ENCODE results near the gene ANO2. TPM values are rescaled to one million over a fixed set of nuclear protein-coding genes. Genes with fewer than 3 reads are reported as not detected.

ANO2 gene
- total RNA-seq, 1 experiment from 2014 or later = not detected

DNA sequence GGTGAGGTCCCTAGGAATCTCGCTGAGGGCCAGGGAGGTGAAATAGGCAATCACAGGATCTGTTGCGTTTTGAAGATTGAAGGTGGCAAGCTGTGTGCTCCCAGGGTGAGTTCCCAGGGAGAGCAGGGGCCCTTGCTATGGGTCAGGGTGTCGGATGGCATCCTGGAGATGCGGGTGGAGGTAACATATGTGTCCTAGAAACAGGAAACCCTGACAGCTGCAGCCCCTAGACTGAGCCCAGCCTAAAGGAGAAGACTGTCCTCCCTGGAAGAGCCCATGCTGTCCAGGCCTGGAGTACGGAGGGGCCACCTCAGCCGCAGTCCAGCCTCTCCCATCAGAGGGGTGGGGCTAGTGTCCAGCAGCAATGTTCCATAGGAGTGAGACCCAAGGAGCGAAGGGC, 318.9 kb downstream of the ANO2 start:
- H4K20me1 ChIP-seq (ENCODE audit: low read length) = no peaks in the 10 kb centered on the region
- intact Hi-C loops (cut with micrococcal nuclease) = no loop called here
- BruUV-seq (replicated peaks) = no TSS peak
- no peak overlapping the region for H3K9ac ChIP-seq (ENCODE audit: low read length)
- ChIA-PET POLR2A (ENCODE audit: unreplicated experiment) (no interaction called here), CTCF (no interaction called here)
- H2AFZ ChIP-seq (ENCODE audit: low read length) = no peak overlapping the region
- H3K27ac ChIP-seq (ENCODE audit: low read length) = no peak overlapping the region
- no peaks in the 10 kb centered on the region for H3K9me2 ChIP-seq (replicated peaks; ENCODE audit: low read length)
- no peaks in the 10 kb centered on the region for H3F3A ChIP-seq (ENCODE audit: low read length, unreplicated experiment)
- no peaks in the 10 kb centered on the region for H3K9me3 ChIP-seq (ENCODE audit: low read length)
- H3K4me2 ChIP-seq (ENCODE audit: low read length) = no peak overlapping the region
- H3K4me3 ChIP-seq (ENCODE audit: low read length) = no peak overlapping the region
- no peak for ATAC-seq
- no peaks in the 10 kb centered on the region for H3K4me1 ChIP-seq (ENCODE audit: insufficient read depth, low read length)
- H3K27me3 ChIP-seq (ENCODE audit: low read length) = 0 out of 2 replicates have a peak, but pooled peaks cover 4% of the 10 kb centered on the region
- TF ChIP-seq CTCF (conservative IDR thresholded peaks at IDR 0.05; ENCODE audit: low read depth, low read length) (no peak), EZH2 (IDR thresholded peaks at IDR 0.05; ENCODE audit: low read length, unreplicated experiment) (no peak), EZH2phosphoT487 (IDR thresholded peaks at IDR 0.05; ENCODE audit: borderline replicate concordance, low read length) (no peak)
- no peak for DNase-seq
- H3K79me2 ChIP-seq (ENCODE audit: low read length) = no peaks in the 10 kb centered on the region
- H3K36me3 ChIP-seq (ENCODE audit: low read depth, low read length) = no peaks in the 10 kb centered on the region

DNA sequence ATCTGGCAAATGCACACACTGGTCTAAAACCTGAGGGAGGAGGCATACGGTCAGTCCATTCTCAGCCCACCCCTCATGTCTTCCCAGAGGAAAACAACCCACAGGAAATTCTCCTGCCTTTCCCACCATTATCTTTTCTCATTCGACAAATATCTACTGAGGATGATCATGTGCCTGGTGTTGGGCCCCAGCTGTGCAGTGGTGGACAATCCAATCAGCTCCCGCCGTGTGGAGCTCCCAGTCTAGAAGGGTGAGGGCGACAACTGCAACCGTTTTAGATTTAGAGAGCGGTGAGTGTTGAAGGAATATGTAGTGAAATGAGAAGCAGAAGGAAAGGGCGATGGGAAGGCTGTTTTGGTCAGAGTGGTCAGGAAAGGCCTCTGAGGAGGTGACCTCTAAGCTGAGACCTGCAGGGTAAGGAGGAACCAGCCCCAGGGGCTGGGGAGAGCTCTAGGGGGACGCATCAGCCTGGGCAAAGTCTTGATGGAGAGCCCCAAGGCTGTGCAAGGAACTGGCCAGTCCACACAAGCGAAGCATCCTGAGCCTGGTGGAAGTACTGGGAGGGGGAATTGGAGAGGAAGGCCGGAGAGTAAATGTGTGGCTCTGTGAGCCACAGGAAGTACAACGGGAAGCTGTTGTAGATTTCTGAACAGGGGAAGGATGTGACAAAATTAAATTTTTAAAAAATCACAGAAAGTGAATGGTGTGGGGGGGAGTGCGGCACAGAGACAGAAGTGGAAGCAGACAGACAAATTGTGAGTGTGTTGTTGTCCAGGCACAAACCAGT, 320.4 kb downstream of the ANO2 start:
- DNase-seq (no peak), ATAC-seq (no peak)
- Histone ChIP-seq H3K4me3 (ENCODE audit: low read length) (no peak overlapping the region), H3K4me1 (ENCODE audit: insufficient read depth, low read length) (no peaks in the 10 kb centered on the region), H3K36me3 (ENCODE audit: low read depth, low read length) (no peaks in the 10 kb centered on the region), H3F3A (ENCODE audit: low read length, unreplicated experiment) (no peaks in the 10 kb centered on the region), H3K27me3 (ENCODE audit: low read length) (0 out of 2 replicates have a peak, but pooled peaks cover 8% of the 10 kb centered on the region), H3K9me2 (replicated peaks; ENCODE audit: low read length) (no peaks in the 10 kb centered on the region), H3K79me2 (ENCODE audit: low read length) (no peaks in the 10 kb centered on the region), H3K9me3 (ENCODE audit: low read length) (no peaks in the 10 kb centered on the region), H2AFZ (ENCODE audit: low read length) (no peak overlapping the region), H3K4me2 (ENCODE audit: low read length) (no peak overlapping the region), H4K20me1 (ENCODE audit: low read length) (no peaks in the 10 kb centered on the region), H3K9ac (ENCODE audit: low read length) (no peak overlapping the region), H3K27ac (ENCODE audit: low read length) (no peak overlapping the region)
- intact Hi-C loops (cut with micrococcal nuclease) = no loop called here
- POLR2A ChIA-PET (ENCODE audit: unreplicated experiment) = no interaction called here
- no TSS peak for BruUV-seq (replicated peaks)
- TF ChIP-seq CTCF (conservative IDR thresholded peaks at IDR 0.05; ENCODE audit: low read depth, low read length) = no peak
- TF ChIP-seq EZH2phosphoT487 (IDR thresholded peaks at IDR 0.05; ENCODE audit: borderline replicate concordance, low read length) = no peak
- no peak for TF ChIP-seq EZH2 (IDR thresholded peaks at IDR 0.05; ENCODE audit: low read length, unreplicated experiment)
- CTCF ChIA-PET = no interaction called here

DNA sequence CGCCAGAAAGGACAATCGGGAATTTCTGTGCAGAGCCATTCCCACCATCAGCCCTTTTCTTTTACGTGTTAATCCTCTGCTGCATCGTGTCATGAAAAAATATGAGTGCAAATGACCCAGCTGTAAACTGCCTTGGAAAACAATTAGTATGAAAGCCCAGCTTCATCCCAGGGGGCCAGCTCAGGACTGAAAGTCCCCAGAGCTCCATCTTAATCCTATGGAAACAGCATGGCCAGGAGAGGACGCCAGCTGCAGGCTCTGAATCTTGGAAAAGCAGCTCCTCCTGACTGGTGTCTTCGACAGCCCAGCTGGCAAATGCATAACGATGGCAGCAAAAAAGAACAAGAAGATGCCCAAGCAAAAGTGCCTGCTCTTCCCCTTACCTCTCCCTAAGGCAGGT, 321.6 kb downstream of the ANO2 start:
- Histone ChIP-seq H3K4me1 (ENCODE audit: insufficient read depth, low read length) (no peaks in the 10 kb centered on the region), H2AFZ (ENCODE audit: low read length) (no peak overlapping the region), H3K36me3 (ENCODE audit: low read depth, low read length) (no peaks in the 10 kb centered on the region), H3K79me2 (ENCODE audit: low read length) (no peaks in the 10 kb centered on the region), H3K9me3 (ENCODE audit: low read length) (no peaks in the 10 kb centered on the region), H3K9ac (ENCODE audit: low read length) (no peak overlapping the region), H3K9me2 (replicated peaks; ENCODE audit: low read length) (no peaks in the 10 kb centered on the region), H4K20me1 (ENCODE audit: low read length) (no peaks in the 10 kb centered on the region), H3K27me3 (ENCODE audit: low read length) (0 out of 2 replicates have a peak, but pooled peaks cover 8% of the 10 kb centered on the region), H3K4me2 (ENCODE audit: low read length) (no peak overlapping the region), H3K4me3 (ENCODE audit: low read length) (no peak overlapping the region), H3K27ac (ENCODE audit: low read length) (no peak overlapping the region), H3F3A (ENCODE audit: low read length, unreplicated experiment) (no peaks in the 10 kb centered on the region)
- POLR2A ChIA-PET (ENCODE audit: unreplicated experiment) = no interaction called here
- CTCF ChIA-PET = no interaction called here
- intact Hi-C loops (cut with micrococcal nuclease) = no loop called here
- TF ChIP-seq EZH2 (IDR thresholded peaks at IDR 0.05; ENCODE audit: low read length, unreplicated experiment) (no peak), CTCF (conservative IDR thresholded peaks at IDR 0.05; ENCODE audit: low read depth, low read length) (no peak), EZH2phosphoT487 (IDR thresholded peaks at IDR 0.05; ENCODE audit: borderline replicate concordance, low read length) (no peak)
- no TSS peak for BruUV-seq (replicated peaks)
- ATAC-seq (no peak), DNase-seq (no peak)
